Esophagus muscularis mucosa (tissue), 4 donors: ENCODE results near the gene TTC34. TPM values are rescaled to one million over a fixed set of nuclear protein-coding genes. Genes with fewer than 3 reads are reported as not detected.

Source experiments
- DNase-seq: peaks from one replicate; pipeline ENCODE4 v3.0.0-alpha.2; 2017; ENCODE audit errors: extremely low spot score
- H3K27ac ChIP-seq, 4 donors: fragments of 200-600 bp; sonication (generic); replicated peaks in 1 of 4; 1 replicate in 3 of 4; 2 replicates in 1 of 4; pipeline ENCODE4 v1.5.1; 2016 to 2019; ENCODE audit warnings: mild to moderate bottlenecking in 1 of 4
- H3K27me3 ChIP-seq, 4 donors: fragments of 200-600 bp; sonication (generic); one replicate each; pipeline versions ENCODE4 v1.5.1 to v1.6.0; 2016 to 2019
- H3K36me3 ChIP-seq, 4 donors: fragments of 200-600 bp; sonication (generic); one replicate each; pipeline ENCODE4 v1.5.1; 2016 to 2019
- H3K4me1 ChIP-seq, 4 donors: fragments of 200-600 bp; sonication (generic); one replicate each; pipeline ENCODE4 v1.5.1; 2016 to 2019
- H3K4me3 ChIP-seq, 4 donors: fragments of 200-600 bp; sonication (generic); 1 replicate in 2 of 4; 2 replicates in 2 of 4; pipeline ENCODE4 v1.5.1; 2016 to 2019; ENCODE audit warnings: mild to moderate bottlenecking in 4 of 4, moderate library complexity in 1 of 4
- H3K9me3 ChIP-seq, 4 donors: fragments of 200-600 bp; sonication (generic); 1 replicate in 3 of 4; 2 replicates in 1 of 4; pipeline ENCODE4 v1.5.1; 2016 to 2019
- EP300 ChIP-seq: sonication (generic); formaldehyde crosslinking; IDR thresholded peaks from one replicate; pipeline ENCODE4 v1.6.1; 2017; ENCODE audit warnings: antibody characterized with exemption
- POLR2A ChIP-seq: fragments of 450-650 bp; IDR thresholded peaks from one replicate; pipeline ENCODE4 v1.6.1; 2017; ENCODE audit warnings: antibody characterized with exemption, moderate library complexity, mild to moderate bottlenecking, low read depth
- POLR2AphosphoS5 ChIP-seq, 2 donors: sonication (generic); formaldehyde crosslinking; IDR thresholded peaks; one replicate each; pipeline ENCODE4 v1.6.1; 2017; ENCODE audit warnings: antibody characterized with exemption in 2 of 2
- WGBS: methylation state at CpG from one replicate; pipeline ENCODE4 v1.1.5; 2018; 5-methylcytosine and 5-hydroxymethylcytosine counted together
- intact Hi-C: fragments of 100-400 bp; cut with DNase I; formaldehyde crosslinking; loops from one replicate; pipeline ENCODE4 v1.15.1; 2023
- total RNA-seq, 4 donors: library from RNA; depleted of rRNA; stranded (reverse); fragments of >200 nt; gene quantifications; one replicate each; pipeline versions ENCODE4 v1.1.0 to v1.2.1, GENCODE V29; 2016
- TF ChIP-seq, protein P1 (sequence below), 3 experiments: fragments of 200-600 bp in 2 of 3; fragments of 450-650 bp in 1 of 3; sonication (generic) in 2 of 3; IDR thresholded peaks; one replicate each; pipeline ENCODE4 v1.5.1; 2017 to 2019; ENCODE audit warnings: antibody characterized with exemption in 3 of 3, mild to moderate bottlenecking in 2 of 3, moderate library complexity in 1 of 3

The TTC34 gene
- total RNA-seq, 4 donors from 2014 or later = under 0.01 to 0.46 (median 0.10) TPM

DNA sequence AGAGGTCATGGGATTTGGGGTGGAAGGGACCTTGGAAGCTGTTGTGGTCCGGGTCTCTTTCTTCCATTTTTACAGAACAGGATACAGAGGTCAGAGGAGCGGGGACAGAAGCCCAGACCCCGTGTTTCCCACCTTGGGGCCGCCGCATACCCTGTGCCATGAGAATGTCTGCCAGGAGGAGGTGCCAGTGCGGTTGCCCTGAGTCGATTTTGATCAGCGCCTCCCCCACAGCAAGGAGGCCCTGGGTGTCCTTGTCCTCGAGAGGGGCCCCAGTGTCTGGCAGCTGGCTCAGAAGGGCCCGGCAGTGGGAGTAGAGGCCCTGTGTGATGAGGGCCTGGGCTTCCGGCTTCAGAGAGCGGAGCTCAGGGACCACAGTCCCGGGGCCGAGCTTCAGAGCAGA is 156.3 kb downstream of the TTC34 start:
- WGBS = 94% methylated on average over 11 of the region's 14 CpGs
- DNase-seq = no peak
- intact Hi-C loops = no loop called here

DNA sequence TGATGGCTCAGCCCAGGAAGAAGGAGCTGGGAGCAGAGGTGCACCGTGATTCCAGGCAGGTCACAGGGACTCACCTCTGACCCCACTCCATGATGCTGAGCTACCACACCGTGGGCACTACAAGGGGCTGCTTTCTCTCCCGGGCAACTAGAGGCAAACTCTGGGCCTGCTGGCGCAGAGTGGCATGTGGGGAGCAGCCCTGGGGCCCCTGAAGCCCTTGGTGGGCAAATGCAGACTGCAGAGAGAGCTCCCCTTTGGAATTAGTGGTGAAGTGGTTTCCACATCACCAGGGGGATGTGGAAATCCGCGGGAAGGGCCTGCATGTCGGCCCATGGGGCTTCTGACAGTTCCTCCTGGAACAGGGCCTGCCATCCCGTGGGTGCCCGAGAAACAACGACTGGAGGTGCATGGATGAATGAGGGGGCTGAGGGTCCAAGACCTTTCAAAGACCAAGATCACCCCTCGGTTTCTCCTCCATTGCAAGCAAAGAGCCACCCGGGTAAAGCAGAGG is 156.8 kb downstream of the TTC34 start:
- H3K9me3 ChIP-seq = peaks cover 0 to 34% (median 26%) of the 10 kb centered on the region in 4 donors
- 82% methylated on average over 2 of the region's 12 CpGs for WGBS
- TF ChIP-seq, protein P1, sequence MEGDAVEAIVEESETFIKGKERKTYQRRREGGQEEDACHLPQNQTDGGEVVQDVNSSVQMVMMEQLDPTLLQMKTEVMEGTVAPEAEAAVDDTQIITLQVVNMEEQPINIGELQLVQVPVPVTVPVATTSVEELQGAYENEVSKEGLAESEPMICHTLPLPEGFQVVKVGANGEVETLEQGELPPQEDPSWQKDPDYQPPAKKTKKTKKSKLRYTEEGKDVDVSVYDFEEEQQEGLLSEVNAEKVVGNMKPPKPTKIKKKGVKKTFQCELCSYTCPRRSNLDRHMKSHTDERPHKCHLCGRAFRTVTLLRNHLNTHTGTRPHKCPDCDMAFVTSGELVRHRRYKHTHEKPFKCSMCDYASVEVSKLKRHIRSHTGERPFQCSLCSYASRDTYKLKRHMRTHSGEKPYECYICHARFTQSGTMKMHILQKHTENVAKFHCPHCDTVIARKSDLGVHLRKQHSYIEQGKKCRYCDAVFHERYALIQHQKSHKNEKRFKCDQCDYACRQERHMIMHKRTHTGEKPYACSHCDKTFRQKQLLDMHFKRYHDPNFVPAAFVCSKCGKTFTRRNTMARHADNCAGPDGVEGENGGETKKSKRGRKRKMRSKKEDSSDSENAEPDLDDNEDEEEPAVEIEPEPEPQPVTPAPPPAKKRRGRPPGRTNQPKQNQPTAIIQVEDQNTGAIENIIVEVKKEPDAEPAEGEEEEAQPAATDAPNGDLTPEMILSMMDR (IDR thresholded peaks at IDR 0.05) = no peak
- TF ChIP-seq EP300 (no peak), POLR2AphosphoS5 (IDR thresholded peaks at IDR 0.05) (no peak), POLR2A (no peak)
- no peaks in the 10 kb centered on the region for H3K27me3 ChIP-seq
- no peak overlapping the region for H3K4me3 ChIP-seq
- H3K27ac ChIP-seq = no peak overlapping the region
- H3K4me1 ChIP-seq = peaks cover 17 to 41% (median 25%) of the 10 kb centered on the region in 4 donors
- intact Hi-C loops = loop anchor here (5.0 kb wide), 1 partner anchor 232 kb away; the partner anchor contains the start of gene PEX10
- no peak for DNase-seq
- H3K36me3 ChIP-seq = no peaks in the 10 kb centered on the region

More for the DNA sequence above, 156.3 kb downstream of the TTC34 start:
- no peak overlapping the region for H3K4me3 ChIP-seq
- no peaks in the 10 kb centered on the region for H3K36me3 ChIP-seq
- no peak overlapping the region for H3K27ac ChIP-seq
- H3K9me3 ChIP-seq = peaks cover 0 to 34% (median 26%) of the 10 kb centered on the region in 4 donors
- H3K4me1 ChIP-seq = peaks cover 17 to 36% (median 25%) of the 10 kb centered on the region in 4 donors
- TF ChIP-seq, protein P1 (IDR thresholded peaks at IDR 0.05) = no peak
- TF ChIP-seq POLR2AphosphoS5 (IDR thresholded peaks at IDR 0.05) = no peak
- TF ChIP-seq POLR2A = no peak
- TF ChIP-seq EP300 = no peak
- H3K27me3 ChIP-seq = peaks cover 0 to 2% (median 0%) of the 10 kb centered on the region in 4 donors

DNA sequence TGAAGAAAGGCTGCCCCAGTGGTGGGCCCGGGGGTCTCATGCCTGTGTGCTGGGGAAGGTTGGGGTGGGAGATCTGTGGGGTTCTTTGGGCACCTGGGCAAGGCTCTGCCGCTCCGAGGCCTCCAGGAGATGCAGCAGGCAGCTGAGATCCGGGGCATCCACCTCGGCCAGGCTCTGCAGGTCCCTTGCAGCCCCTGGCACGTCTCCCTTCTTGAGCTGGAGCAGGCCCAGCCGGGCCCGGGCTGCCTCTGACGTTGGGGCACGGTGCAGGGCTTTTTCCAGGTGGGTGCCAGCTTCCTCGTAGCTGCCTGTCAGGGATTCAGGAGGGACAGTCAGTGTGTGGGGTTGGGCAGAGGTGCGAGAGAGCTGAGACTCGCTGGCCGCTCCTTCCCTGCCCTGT is 157.3 kb downstream of the TTC34 start:
- no peak for DNase-seq
- Histone ChIP-seq H3K4me1 (peaks cover 17 to 44% (median 25%) of the 10 kb centered on the region in 4 donors), H3K27me3 (no peaks in the 10 kb centered on the region), H3K9me3 (peaks cover 0 to 34% (median 26%) of the 10 kb centered on the region in 4 donors), H3K36me3 (no peaks in the 10 kb centered on the region), H3K4me3 (no peak overlapping the region), H3K27ac (no peak overlapping the region)
- 87% methylated on average over 4 of the region's 14 CpGs for WGBS
- TF ChIP-seq EP300 = no peak
- no peak for TF ChIP-seq POLR2AphosphoS5 (IDR thresholded peaks at IDR 0.05)
- TF ChIP-seq, protein P1 (IDR thresholded peaks at IDR 0.05) = no peak
- TF ChIP-seq POLR2A = no peak
- intact Hi-C loops = loop anchor here (5.0 kb wide), 1 partner anchor 232 kb away; the partner anchor contains the start of gene PEX10

DNA sequence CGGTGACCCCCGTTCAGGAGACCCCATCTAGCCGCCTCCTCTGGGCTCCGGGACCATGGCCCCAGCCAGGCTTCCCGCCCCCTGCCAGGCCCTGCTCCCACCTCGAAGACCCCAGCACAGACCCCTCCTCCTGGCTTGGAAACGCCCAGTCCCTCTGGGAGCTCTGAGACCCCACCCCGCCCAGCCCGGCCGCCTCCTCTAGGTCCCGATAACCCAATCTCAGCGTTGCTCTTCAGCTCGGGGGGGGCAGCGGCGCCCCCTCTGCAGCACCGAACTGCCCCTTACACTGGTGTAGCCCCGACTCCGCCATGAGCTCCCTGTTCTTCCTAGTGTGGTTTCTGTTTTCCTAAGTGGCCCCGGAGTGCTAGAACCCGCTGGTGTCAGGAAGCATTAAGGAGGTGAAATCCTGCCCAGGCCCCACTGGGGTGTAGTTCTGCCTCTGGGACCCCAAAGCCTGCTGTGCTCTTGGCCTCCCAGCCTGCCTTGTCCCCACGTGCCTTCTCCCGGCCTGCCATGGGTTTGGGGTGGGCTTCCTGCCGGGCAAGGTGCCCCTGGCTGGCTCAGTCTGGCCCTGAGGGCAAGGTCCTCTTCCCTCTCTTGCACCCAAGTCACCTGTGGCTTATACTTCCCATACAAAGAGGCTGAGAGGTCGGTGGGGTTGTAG is 157.9 kb downstream of the TTC34 start:
- H3K4me1 ChIP-seq = peaks cover 17 to 44% (median 25%) of the 10 kb centered on the region in 4 donors
- peak overlapping the region; percentile 64 to 99 (median 86) for H3K4me3 ChIP-seq
- H3K9me3 ChIP-seq = peaks cover 0 to 29% (median 25%) of the 10 kb centered on the region in 4 donors
- DNase-seq = no peak
- peak overlapping the region in 2 of 4 donors; percentile 78 to 84 for H3K27ac ChIP-seq
- WGBS = 13% methylated on average over 21 of the region's 24 CpGs
- H3K27me3 ChIP-seq = no peaks in the 10 kb centered on the region
- H3K36me3 ChIP-seq = no peaks in the 10 kb centered on the region
- TF ChIP-seq POLR2A (no peak), EP300 (no peak), POLR2AphosphoS5 (IDR thresholded peaks at IDR 0.05) (no peak)
- TF ChIP-seq, protein P1 (IDR thresholded peaks at IDR 0.05) = no peak
- intact Hi-C loops = loop anchor here (2.0 to 5.0 kb wide), 2 partner anchors 57 to 231 kb away; partner anchors contain the start of genes PEX10 and PRXL2B
